Caco-2 (cell line): ENCODE data around the gene RPS6KC1. TPM values are rescaled to one million over a fixed set of nuclear protein-coding genes. Genes with fewer than 3 reads are reported as not detected.

ENCODE experiments used
- BruUV-seq: library from RNA; stranded (reverse); fragments of 400-500 nt; replicated peaks from 2 replicates; lab custom pipeline; 2021; lab: Mats Ljungman, UMichigan
- CTCF ChIA-PET: fragments of 300-600 bp; sonication (Branson Sonifier 250); formaldehyde crosslinking; loops from one replicate; lab custom pipeline; 2022; ENCODE audit warnings: antibody characterized with exemption; lab: Charles Lee
- POLR2A ChIA-PET: fragments of 300-600 bp; sonication (Branson Sonifier 250); formaldehyde crosslinking; loops from one replicate; lab custom pipeline; 2022; ENCODE audit warnings: antibody characterized with exemption; lab: Charles Lee
- DNase-seq, 2 experiments: peaks; one replicate each; pipeline versions ENCODE4 v3.0.0 to v3.0.0-alpha.2; 2020 to 2022
- H3K27me3 ChIP-seq: replicated peaks from 2 replicates; pipeline ENCODE4 v1.6.0; 2011; ENCODE audit warnings: low read length; ENCODE audit not compliant: control insufficient read depth, insufficient read depth
- H3K36me3 ChIP-seq: 2 replicates; pipeline ENCODE4 v1.5.1; 2011; ENCODE audit warnings: low read length; ENCODE audit not compliant: control insufficient read depth, insufficient read depth
- H3K4me1 ChIP-seq: fragments of 250-450 bp; sonication (Bioruptor Pico); 2 replicates; pipeline ENCODE4 v1.5.1; 2020; ENCODE audit warnings: mild to moderate bottlenecking
- H3K4me3 ChIP-seq: 2 replicates; pipeline ENCODE4 v1.5.1; 2011; ENCODE audit warnings: low read depth, mild to moderate bottlenecking, control low read depth, low read length
- H3K9me3 ChIP-seq: fragments of 250-450 bp; sonication (Bioruptor Pico); 2 replicates; pipeline ENCODE4 v1.5.1; 2020; ENCODE audit warnings: mild to moderate bottlenecking, moderate library complexity
- H3K27ac Mint-ChIP-seq: one replicate; pipeline ENCODE4 v1.8.0; 2022; ENCODE audit warnings: mixed read lengths; ENCODE audit not compliant: unreplicated experiment
- H3K27me3 Mint-ChIP-seq: one replicate; pipeline ENCODE4 v1.8.0; 2022; ENCODE audit warnings: mixed read lengths; ENCODE audit not compliant: insufficient read depth, unreplicated experiment
- H3K36me3 Mint-ChIP-seq: one replicate; pipeline ENCODE4 v1.8.0; 2022; ENCODE audit warnings: mild to moderate bottlenecking, mixed read lengths; ENCODE audit not compliant: insufficient read depth, unreplicated experiment
- H3K4me1 Mint-ChIP-seq: one replicate; pipeline ENCODE4 v1.8.0; 2022; ENCODE audit warnings: low read depth, mixed read lengths; ENCODE audit not compliant: unreplicated experiment
- H3K4me3 Mint-ChIP-seq: one replicate; pipeline ENCODE4 v1.8.0; 2022; ENCODE audit warnings: mild to moderate bottlenecking, moderate library complexity, mixed read lengths; ENCODE audit not compliant: unreplicated experiment
- H3K9me3 Mint-ChIP-seq: one replicate; pipeline ENCODE4 v1.8.0; 2022; ENCODE audit warnings: mixed read lengths; ENCODE audit not compliant: unreplicated experiment
- intact Hi-C: fragments of 100-400 bp; cut with micrococcal nuclease; formaldehyde crosslinking; loops from one replicate; pipeline ENCODE4 v1.10.0; 2022; ENCODE audit not compliant: unreplicated experiment
- total RNA-seq: library from RNA; stranded (reverse); gene quantifications from 2 replicates; pipeline ENCODE4 v1.2.3, GENCODE V29; 2022
- TF ChIP-seq, protein P1 (sequence below), 2 experiments: fragments of 200-600 bp in 1 of 2; IDR thresholded peaks; 1 replicate in 1 of 2; 2 replicates in 1 of 2; pipeline versions ENCODE4 v1.5.1 to v1.8.0; 2011 to 2022; ENCODE audit warnings: antibody characterized with exemption in 1 of 2, control low read depth in 1 of 2, inconsistent platforms in 1 of 2, low read depth in 1 of 2, low read length in 1 of 2, mild to moderate bottlenecking in 1 of 2, moderate library complexity in 1 of 2; ENCODE audit not compliant: insufficient read depth in 1 of 2, severe bottlenecking in 1 of 2, unreplicated experiment in 1 of 2

RPS6KC1 gene
- total RNA-seq, 1 experiment from 2014 or later, result 16.4 TPM

DNA sequence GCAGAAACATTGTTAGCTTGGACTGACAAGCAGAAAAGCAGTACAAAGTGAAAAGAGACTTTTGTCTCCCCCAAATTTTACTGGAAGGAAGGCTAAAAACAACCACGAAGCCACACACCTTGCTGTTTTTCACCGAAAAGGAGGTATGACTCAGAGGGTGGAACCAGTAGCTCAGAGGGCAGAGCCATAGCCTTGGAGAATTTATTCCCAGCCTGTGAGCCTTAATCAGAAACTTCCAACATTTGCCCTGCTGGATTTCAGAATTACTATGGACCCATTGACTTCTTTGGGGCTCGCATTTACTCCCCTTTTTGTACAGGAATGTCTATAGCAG is 32.0 kb downstream of the RPS6KC1 start:
- H3K4me1 ChIP-seq, result no peaks in the 10 kb centered on the region
- peaks cover 2% of the 10 kb centered on the region; the same call in 1 of the 2 replicates for H3K36me3 ChIP-seq
- ChIA-PET POLR2A (no interaction called here), CTCF (no interaction called here)
- Mint-ChIP-seq H3K4me1 (no peaks in the 10 kb centered on the region), H3K27me3 (no peaks in the 10 kb centered on the region), H3K9me3 (no peaks in the 10 kb centered on the region), H3K27ac (no peak overlapping the region), H3K4me3 (no peak overlapping the region), H3K36me3 (peaks cover 6% of the 10 kb centered on the region)
- no peak overlapping the region for H3K4me3 ChIP-seq
- no peaks in the 10 kb centered on the region for H3K9me3 ChIP-seq
- intact Hi-C loops, result no loop called here
- no TSS peak for BruUV-seq
- no peak for DNase-seq
- H3K27me3 ChIP-seq, result no peaks in the 10 kb centered on the region
- TF ChIP-seq, protein P1, sequence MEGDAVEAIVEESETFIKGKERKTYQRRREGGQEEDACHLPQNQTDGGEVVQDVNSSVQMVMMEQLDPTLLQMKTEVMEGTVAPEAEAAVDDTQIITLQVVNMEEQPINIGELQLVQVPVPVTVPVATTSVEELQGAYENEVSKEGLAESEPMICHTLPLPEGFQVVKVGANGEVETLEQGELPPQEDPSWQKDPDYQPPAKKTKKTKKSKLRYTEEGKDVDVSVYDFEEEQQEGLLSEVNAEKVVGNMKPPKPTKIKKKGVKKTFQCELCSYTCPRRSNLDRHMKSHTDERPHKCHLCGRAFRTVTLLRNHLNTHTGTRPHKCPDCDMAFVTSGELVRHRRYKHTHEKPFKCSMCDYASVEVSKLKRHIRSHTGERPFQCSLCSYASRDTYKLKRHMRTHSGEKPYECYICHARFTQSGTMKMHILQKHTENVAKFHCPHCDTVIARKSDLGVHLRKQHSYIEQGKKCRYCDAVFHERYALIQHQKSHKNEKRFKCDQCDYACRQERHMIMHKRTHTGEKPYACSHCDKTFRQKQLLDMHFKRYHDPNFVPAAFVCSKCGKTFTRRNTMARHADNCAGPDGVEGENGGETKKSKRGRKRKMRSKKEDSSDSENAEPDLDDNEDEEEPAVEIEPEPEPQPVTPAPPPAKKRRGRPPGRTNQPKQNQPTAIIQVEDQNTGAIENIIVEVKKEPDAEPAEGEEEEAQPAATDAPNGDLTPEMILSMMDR (IDR thresholded peaks at IDR 0.05; ENCODE audit: insufficient read depth in 1 of 2, low read depth in 1 of 2, low read length in 1 of 2, severe bottlenecking in 1 of 2, unreplicated experiment in 1 of 2), result no peak

DNA sequence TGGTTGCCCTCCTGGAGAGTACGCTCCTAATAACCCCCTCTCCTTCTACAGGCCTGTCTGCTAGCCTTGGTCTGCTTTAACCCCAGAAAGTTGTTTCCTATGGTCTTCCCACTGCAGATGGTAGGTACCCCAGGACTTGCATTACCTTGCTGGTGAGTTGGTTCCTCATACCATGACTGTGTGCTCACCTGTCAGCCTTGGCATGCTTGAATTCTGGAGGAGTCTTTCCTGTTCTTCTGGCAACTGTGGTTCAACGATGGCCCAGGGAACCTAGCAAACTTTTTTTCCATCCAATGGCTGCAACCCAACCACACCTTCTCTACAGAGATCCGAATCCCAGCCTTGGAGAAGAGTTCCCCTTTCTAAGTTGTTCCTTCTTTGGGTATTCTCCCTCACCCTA is 36.9 kb downstream of the RPS6KC1 start:
- intact Hi-C loops, result no loop called here
- Mint-ChIP-seq H3K27ac (no peak overlapping the region), H3K36me3 (peaks cover 17% of the 10 kb centered on the region), H3K9me3 (no peaks in the 10 kb centered on the region), H3K27me3 (no peaks in the 10 kb centered on the region), H3K4me1 (no peaks in the 10 kb centered on the region), H3K4me3 (no peak overlapping the region)
- DNase-seq, result no peak
- Histone ChIP-seq H3K27me3 (no peaks in the 10 kb centered on the region), H3K9me3 (no peaks in the 10 kb centered on the region), H3K36me3 (peaks cover 2% of the 10 kb centered on the region; the same call in 1 of the 2 replicates), H3K4me3 (no peak overlapping the region), H3K4me1 (no peaks in the 10 kb centered on the region)
- ChIA-PET CTCF (no interaction called here), POLR2A (no interaction called here)
- TF ChIP-seq, protein P1 (IDR thresholded peaks at IDR 0.05; ENCODE audit: insufficient read depth in 1 of 2, low read depth in 1 of 2, low read length in 1 of 2, severe bottlenecking in 1 of 2, unreplicated experiment in 1 of 2), result no peak
- BruUV-seq, result no TSS peak

DNA sequence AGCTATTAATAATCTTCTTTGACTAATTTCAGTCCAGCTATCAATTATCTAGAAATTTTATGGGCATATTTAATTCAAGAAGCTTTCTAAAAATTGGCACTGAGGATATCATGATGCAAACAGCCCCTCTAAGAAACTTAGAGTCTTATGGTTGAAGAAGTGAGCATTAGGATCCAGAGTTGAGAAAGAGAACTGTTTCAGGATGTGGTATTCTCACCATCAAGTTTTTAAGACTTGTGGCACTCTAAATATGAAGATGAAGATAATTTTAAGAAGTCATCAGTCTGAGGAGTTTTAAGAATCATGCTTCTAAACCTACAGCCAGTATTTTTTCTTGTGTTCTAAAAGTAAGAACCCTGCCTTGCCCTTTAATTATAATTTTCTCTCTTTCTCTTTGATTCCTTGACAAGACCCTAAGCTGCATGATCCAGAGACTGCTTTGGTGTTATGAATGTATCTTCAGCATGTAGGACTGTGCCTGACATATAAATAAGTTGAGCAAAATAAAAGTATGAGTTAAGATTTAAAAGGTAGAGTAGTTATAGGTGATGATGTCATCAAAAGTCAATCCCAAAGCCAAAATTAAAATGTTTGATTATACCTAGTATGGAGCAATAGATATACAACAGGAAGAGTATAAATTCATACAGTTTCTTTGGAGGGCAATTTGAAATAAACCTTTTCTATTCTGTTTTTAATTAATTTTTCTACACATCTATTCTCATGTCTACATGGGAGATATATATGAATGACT is 39.1 kb downstream of the RPS6KC1 start:
- Mint-ChIP-seq H3K4me3 (no peak overlapping the region), H3K27ac (no peak overlapping the region), H3K36me3 (peaks cover 17% of the 10 kb centered on the region), H3K4me1 (no peaks in the 10 kb centered on the region), H3K9me3 (no peaks in the 10 kb centered on the region), H3K27me3 (no peaks in the 10 kb centered on the region)
- DNase-seq, result no peak
- H3K9me3 ChIP-seq, result no peaks in the 10 kb centered on the region
- POLR2A ChIA-PET, result no interaction called here
- TF ChIP-seq, protein P1 (IDR thresholded peaks at IDR 0.05; ENCODE audit: insufficient read depth in 1 of 2, low read depth in 1 of 2, low read length in 1 of 2, severe bottlenecking in 1 of 2, unreplicated experiment in 1 of 2), result no peak
- no peak overlapping the region for H3K4me3 ChIP-seq
- intact Hi-C loops, result no loop called here
- H3K4me1 ChIP-seq, result no peaks in the 10 kb centered on the region
- no peaks in the 10 kb centered on the region for H3K27me3 ChIP-seq
- CTCF ChIA-PET, result no interaction called here
- H3K36me3 ChIP-seq, result peaks cover 2% of the 10 kb centered on the region; the same call in 1 of the 2 replicates
- no TSS peak for BruUV-seq
